Upper lobe of left lung (tissue), 6 donors: ENCODE data around the gene DNAJC3. TPM values are rescaled to one million over a fixed set of nuclear protein-coding genes. Genes with fewer than 3 reads are reported as not detected.

Source experiments
- ATAC-seq, 2 donors: fragments of 200-7000 bp; cut with Tn5 transposase; one replicate each; pipeline ENCODE4 v1.9.1; 2022; ENCODE audit warnings: mild to moderate bottlenecking in 2 of 2, moderate library complexity in 2 of 2; ENCODE audit not compliant: low FRiP score in 2 of 2
- DNase-seq, 2 donors: peaks; one replicate each; pipeline ENCODE4 v3.0.0-alpha.2; 2019 to 2020
- H3K27ac ChIP-seq, 4 donors: fragments of 200-600 bp; sonication (generic); one replicate each; pipeline ENCODE4 v1.5.1; 2016 to 2019
- H3K27me3 ChIP-seq, 4 donors: fragments of 200-600 bp; sonication (generic); one replicate each; pipeline ENCODE4 v1.5.1; 2017 to 2019
- H3K36me3 ChIP-seq, 4 donors: fragments of 200-600 bp; sonication (generic); one replicate each; pipeline ENCODE4 v1.5.1; 2016 to 2019
- H3K4me1 ChIP-seq, 4 donors: fragments of 200-600 bp; sonication (generic); one replicate each; pipeline ENCODE4 v1.5.1; 2018 to 2019
- H3K4me3 ChIP-seq, 4 donors: fragments of 200-600 bp; sonication (generic); one replicate each; pipeline ENCODE4 v1.5.1; 2017 to 2019; ENCODE audit warnings: mild to moderate bottlenecking in 2 of 4, moderate library complexity in 1 of 4
- H3K9me3 ChIP-seq, 4 donors: fragments of 200-600 bp; sonication (generic); one replicate each; pipeline ENCODE4 v1.5.1; 2018 to 2019
- EP300 ChIP-seq, 4 donors: sonication (generic); formaldehyde crosslinking; IDR thresholded peaks; one replicate each; pipeline ENCODE4 v1.5.1; 2017; ENCODE audit warnings: antibody characterized with exemption in 4 of 4, control low read depth in 2 of 4
- POLR2A ChIP-seq, 4 donors: fragments of 450-650 bp; IDR thresholded peaks; one replicate each; pipeline ENCODE4 v1.5.1; 2016 to 2017; ENCODE audit warnings: antibody characterized with exemption in 4 of 4, mild to moderate bottlenecking in 2 of 4
- POLR2AphosphoS5 ChIP-seq, 2 donors: sonication (generic); formaldehyde crosslinking; IDR thresholded peaks; one replicate each; pipeline ENCODE4 v1.5.1; 2017; ENCODE audit warnings: antibody characterized with exemption in 2 of 2
- WGBS, 2 donors: methylation state at CpG; one replicate each; pipeline ENCODE4 v1.1.5; 2017 to 2018; 5-methylcytosine and 5-hydroxymethylcytosine counted together
- total RNA-seq, 6 donors: library from RNA; depleted of rRNA in 4 of 6; stranded (reverse); fragments of >200 nt in 4 of 6; gene quantifications; one replicate each; pipeline versions ENCODE4 v1.1.0 to v1.2.1, GENCODE V29; 2016 to 2021
- TF ChIP-seq, protein P1 (sequence below), 6 experiments: fragments of 450-650 bp in 4 of 6; fragments of 200-600 bp in 2 of 6; sonication (generic) in 2 of 6; IDR thresholded peaks; one replicate each; pipeline ENCODE4 v1.5.1; 2016 to 2019; ENCODE audit warnings: antibody characterized with exemption in 6 of 6
- donor health status: DM: no; HTN: no; CAD: no; lungs with moderate emphysema.
- donor health status: DM: no; HTN: yes; CAD: no; lungs with severe emphysema.

Gene DNAJC3
- total RNA-seq, 6 donors from 2014 or later: 27.2 to 86.2 (median 53.3) TPM

DNA sequence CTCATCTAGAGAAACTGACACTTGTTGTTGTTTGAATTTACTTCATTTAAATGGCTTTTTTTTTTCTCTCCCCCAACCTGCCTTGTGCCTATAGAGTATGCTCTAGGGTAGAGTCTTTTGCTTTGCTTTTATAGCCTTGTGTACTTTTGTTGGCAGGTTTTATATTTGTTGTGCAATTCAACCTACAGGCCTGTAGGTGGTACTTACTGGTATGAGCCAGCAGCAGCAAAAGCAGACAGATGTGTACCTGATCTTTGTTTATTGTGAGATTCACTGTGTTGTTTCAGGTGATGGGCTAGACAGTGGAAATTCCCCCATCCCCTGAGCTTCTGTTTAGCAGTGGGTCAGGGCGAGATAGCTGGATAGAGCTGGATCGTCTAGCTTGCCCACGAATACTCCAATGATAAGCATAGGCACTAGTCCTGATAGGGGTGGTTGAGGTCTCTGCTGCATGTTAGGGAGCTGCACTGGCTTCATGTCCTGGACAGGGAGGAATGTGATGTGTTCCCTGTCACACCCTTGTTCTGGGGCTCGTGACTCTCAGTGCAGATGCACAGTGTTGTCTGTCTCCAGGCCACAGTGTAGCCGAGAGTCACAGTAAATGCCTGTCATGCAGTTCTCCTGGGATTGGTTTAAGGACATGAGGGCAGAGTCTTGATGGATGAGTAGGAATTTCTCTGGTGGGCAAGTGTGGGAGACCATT is 21.3 kb downstream of the DNAJC3 start:
- Histone ChIP-seq H3K36me3 (no peaks in the 10 kb centered on the region), H3K4me1 (peaks cover 0 to 23% (median 11%) of the 10 kb centered on the region in 4 donors), H3K27ac (no peak overlapping the region), H3K4me3 (no peak overlapping the region), H3K27me3 (no peaks in the 10 kb centered on the region), H3K9me3 (no peaks in the 10 kb centered on the region)
- ATAC-seq: no peak
- TF ChIP-seq, protein P1, sequence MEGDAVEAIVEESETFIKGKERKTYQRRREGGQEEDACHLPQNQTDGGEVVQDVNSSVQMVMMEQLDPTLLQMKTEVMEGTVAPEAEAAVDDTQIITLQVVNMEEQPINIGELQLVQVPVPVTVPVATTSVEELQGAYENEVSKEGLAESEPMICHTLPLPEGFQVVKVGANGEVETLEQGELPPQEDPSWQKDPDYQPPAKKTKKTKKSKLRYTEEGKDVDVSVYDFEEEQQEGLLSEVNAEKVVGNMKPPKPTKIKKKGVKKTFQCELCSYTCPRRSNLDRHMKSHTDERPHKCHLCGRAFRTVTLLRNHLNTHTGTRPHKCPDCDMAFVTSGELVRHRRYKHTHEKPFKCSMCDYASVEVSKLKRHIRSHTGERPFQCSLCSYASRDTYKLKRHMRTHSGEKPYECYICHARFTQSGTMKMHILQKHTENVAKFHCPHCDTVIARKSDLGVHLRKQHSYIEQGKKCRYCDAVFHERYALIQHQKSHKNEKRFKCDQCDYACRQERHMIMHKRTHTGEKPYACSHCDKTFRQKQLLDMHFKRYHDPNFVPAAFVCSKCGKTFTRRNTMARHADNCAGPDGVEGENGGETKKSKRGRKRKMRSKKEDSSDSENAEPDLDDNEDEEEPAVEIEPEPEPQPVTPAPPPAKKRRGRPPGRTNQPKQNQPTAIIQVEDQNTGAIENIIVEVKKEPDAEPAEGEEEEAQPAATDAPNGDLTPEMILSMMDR (IDR thresholded peaks at IDR 0.05): no peak
- TF ChIP-seq EP300 (IDR thresholded peaks at IDR 0.05) (no peak), POLR2A (IDR thresholded peaks at IDR 0.05) (no peak), POLR2AphosphoS5 (IDR thresholded peaks at IDR 0.05) (no peak)
- WGBS, 2 donors: 84 to 88% methylated on average over 5 of the region's 5 CpGs
- DNase-seq: no peak

DNA sequence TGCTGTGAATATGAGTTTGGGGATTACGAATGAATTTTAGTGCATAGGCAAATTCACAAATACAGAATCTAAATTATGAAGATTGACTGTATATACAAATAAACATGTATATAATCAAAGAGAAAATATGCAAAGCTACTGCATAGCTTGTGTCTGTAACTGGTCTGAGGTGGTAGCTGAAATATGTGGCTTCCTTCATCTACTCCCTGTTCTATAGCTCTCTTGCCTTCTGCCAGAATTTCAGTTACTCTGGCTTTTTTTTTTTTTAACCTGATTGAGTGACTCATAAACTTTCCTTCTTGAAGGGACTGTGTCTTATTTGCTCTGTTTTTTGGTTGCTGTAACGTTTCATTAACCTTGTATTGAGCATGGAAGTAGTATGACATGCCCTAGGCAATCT is 26.6 kb downstream of the DNAJC3 start:
- no peak for ATAC-seq
- TF ChIP-seq, protein P1 (IDR thresholded peaks at IDR 0.05): no peak
- TF ChIP-seq POLR2AphosphoS5 (IDR thresholded peaks at IDR 0.05) (no peak), POLR2A (IDR thresholded peaks at IDR 0.05) (no peak), EP300 (IDR thresholded peaks at IDR 0.05) (no peak)
- H3K27me3 ChIP-seq: no peaks in the 10 kb centered on the region
- H3K4me1 ChIP-seq: peaks cover 5 to 41% (median 25%) of the 10 kb centered on the region in 4 donors
- H3K36me3 ChIP-seq: no peaks in the 10 kb centered on the region
- no peaks in the 10 kb centered on the region for H3K9me3 ChIP-seq
- no peak overlapping the region for H3K4me3 ChIP-seq
- WGBS, 2 donors: 68 to 70% methylated on average over 2 of the region's 2 CpGs
- no peak for DNase-seq
- H3K27ac ChIP-seq: no peak overlapping the region

- Histone ChIP-seq H3K9me3 (no peaks in the 10 kb centered on the region), H3K27ac (no peak overlapping the region), H3K4me1 (peaks cover 8 to 40% (median 24%) of the 10 kb centered on the region in 4 donors), H3K4me3 (no peak overlapping the region), H3K36me3 (no peaks in the 10 kb centered on the region), H3K27me3 (no peaks in the 10 kb centered on the region)
- ATAC-seq: no peak
- no peak for TF ChIP-seq EP300 (IDR thresholded peaks at IDR 0.05)
- TF ChIP-seq, protein P1 (IDR thresholded peaks at IDR 0.05): peak in 1 of 6 experiments; percentile 14
- DNase-seq: no peak
- 78 to 95% methylated on average over 3 of the region's 3 CpGs for WGBS, 2 donors
Measured at GRCh38 chr13:95704510-95704909, 27.6 kb downstream of the DNAJC3 start.

GRCh38 chr13:95706356-95706755 is 29.4 kb downstream of the DNAJC3 start:
- Histone ChIP-seq H3K36me3 (peaks cover 0 to 12% (median 3%) of the 10 kb centered on the region in 4 donors), H3K27me3 (no peaks in the 10 kb centered on the region), H3K4me3 (no peak overlapping the region), H3K27ac (peak overlapping the region in 1 of 4 donors; percentile 77), H3K9me3 (no peaks in the 10 kb centered on the region), H3K4me1 (peaks cover 8 to 40% (median 21%) of the 10 kb centered on the region in 4 donors)
- no peak for ATAC-seq
- WGBS, 2 donors: 80 to 93% methylated on average over 1 of the region's 1 CpG
- no peak for DNase-seq
- no peak for TF ChIP-seq EP300 (IDR thresholded peaks at IDR 0.05)
- TF ChIP-seq, protein P1 (IDR thresholded peaks at IDR 0.05): no peak

GRCh38 chr13:95707035-95707434 is 30.1 kb downstream of the DNAJC3 start:
- H3K27ac ChIP-seq: peak overlapping the region in 3 of 4 donors; percentile 22 to 77 (median 43)
- no peak overlapping the region for H3K4me3 ChIP-seq
- H3K36me3 ChIP-seq: peaks cover 0 to 19% (median 3%) of the 10 kb centered on the region in 4 donors
- TF ChIP-seq POLR2A (IDR thresholded peaks at IDR 0.05) (no peak), POLR2AphosphoS5 (IDR thresholded peaks at IDR 0.05) (no peak), EP300 (IDR thresholded peaks at IDR 0.05) (no peak)
- TF ChIP-seq, protein P1 (IDR thresholded peaks at IDR 0.05): no peak
- no peaks in the 10 kb centered on the region for H3K9me3 ChIP-seq
- no peak for ATAC-seq
- H3K27me3 ChIP-seq: no peaks in the 10 kb centered on the region
- no peak for DNase-seq
- 88 to 93% methylated on average over 4 of the region's 4 CpGs for WGBS, 2 donors
- H3K4me1 ChIP-seq: peaks cover 8 to 35% (median 21%) of the 10 kb centered on the region in 4 donors
